ENCODE results near the gene PPFIA3. TPM values are rescaled to one million over a fixed set of nuclear protein-coding genes. Genes with fewer than 3 reads are reported as not detected.
"Not testable (repeated sequence)": the region's sequence is repeated elsewhere in the genome, so short reads cannot be mapped to it uniquely, and the experiment has no call there.

The PPFIA3 gene
- total and polyA plus RNA-seq, 2 experiments from 2014 or later, result 30.4 to 32.5 TPM

GRCh38 chr19:49117677-49118564, 1.4 kb upstream of the PPFIA3 start:
- Histone ChIP-seq H3K27ac (peak overlapping the region; percentile 94), H3K27me3 (peaks cover 15% of the 10 kb centered on the region), H3K9me3 (ENCODE audit: low read depth) (no peaks in the 10 kb centered on the region), H3K4me3 (peak overlapping the region; percentile 66), H3K4me1 (ENCODE audit: low read depth) (peaks cover 20% of the 10 kb centered on the region), H3K36me3 (no peaks in the 10 kb centered on the region)
- DNase-seq (ENCODE audit: low read depth in 1 of 2, low spot score in 1 of 2), result no peak
- TF ChIP-seq, protein P1, sequence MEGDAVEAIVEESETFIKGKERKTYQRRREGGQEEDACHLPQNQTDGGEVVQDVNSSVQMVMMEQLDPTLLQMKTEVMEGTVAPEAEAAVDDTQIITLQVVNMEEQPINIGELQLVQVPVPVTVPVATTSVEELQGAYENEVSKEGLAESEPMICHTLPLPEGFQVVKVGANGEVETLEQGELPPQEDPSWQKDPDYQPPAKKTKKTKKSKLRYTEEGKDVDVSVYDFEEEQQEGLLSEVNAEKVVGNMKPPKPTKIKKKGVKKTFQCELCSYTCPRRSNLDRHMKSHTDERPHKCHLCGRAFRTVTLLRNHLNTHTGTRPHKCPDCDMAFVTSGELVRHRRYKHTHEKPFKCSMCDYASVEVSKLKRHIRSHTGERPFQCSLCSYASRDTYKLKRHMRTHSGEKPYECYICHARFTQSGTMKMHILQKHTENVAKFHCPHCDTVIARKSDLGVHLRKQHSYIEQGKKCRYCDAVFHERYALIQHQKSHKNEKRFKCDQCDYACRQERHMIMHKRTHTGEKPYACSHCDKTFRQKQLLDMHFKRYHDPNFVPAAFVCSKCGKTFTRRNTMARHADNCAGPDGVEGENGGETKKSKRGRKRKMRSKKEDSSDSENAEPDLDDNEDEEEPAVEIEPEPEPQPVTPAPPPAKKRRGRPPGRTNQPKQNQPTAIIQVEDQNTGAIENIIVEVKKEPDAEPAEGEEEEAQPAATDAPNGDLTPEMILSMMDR (IDR thresholded peaks at IDR 0.05; ENCODE audit: low read depth, low read length), result no peak

DNA sequence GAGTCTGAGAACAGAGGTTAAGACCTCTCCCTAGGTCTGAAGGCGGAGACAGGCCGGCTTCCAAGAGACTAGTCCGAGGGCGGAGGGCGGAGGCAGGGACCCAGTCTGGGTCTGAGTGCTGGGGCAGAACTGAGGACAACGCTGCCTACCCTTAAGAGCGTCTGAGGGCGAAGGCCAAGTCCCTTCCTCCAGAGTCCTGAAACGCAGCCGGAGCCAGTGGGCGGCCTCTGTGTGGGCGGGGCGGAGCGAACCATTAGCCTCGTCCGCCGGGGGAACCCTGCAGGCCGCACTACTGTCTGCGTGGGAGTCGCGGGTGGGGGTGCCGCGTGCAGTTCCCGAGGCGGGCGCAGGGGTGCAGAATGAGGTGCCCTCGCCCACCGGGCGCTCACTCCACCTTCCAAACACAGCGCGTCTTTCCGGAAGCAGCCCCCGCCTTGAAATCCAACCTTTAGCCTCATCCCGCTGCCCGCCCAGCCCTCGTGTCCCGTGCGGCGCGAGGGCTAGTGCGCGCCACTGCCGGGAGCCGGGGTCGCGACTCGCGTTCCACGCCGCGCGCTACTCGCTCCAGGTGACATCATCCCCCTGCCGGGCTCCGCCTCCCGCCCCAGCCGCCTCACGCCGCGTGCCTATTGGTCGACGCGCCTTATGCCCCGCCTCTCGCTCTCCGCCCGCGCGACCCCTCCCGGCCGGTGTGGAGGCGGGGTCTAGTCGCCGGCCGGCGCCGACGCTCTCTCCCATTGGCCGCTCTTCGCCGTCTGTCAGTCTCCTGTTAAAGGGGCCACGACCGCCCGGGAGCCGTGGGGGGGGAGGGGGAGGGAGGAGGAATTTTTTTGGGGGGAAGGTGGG, 556 bp upstream of the PPFIA3 start, which contains the start of gene C19orf73:
TSS of gene C19orf73 (minus strand) at position 579 of the 846 bp plus-strand sequence. CDS start at position 458, 121 bp downstream.
- Histone ChIP-seq H3K27me3 (peaks cover 15% of the 10 kb centered on the region), H3K27ac (peak within 1 kb of the TSS; percentile 94), H3K4me1 (ENCODE audit: low read depth) (peaks cover 11% of the 10 kb centered on the region)

DNA sequence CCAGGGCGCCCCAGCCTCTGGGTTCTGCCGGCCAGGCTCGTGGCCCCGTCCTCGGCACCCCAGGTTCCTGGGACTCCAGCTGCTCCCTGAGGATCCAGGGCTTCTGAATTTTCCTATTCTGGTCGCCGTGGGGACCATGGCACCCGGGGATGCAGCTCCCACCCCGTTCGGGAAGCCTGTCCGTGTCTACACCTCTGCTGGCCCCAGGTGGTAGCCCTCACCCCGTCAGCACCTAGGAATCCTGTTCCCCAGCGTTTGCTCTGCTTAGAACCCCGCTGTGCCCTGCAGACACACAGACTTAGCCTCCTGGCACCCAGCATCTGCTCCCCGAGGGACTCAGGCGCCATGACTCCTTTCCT, 960 bp downstream of the PPFIA3 start:
- Histone ChIP-seq H3K4me3 (no peak overlapping the region), H3K36me3 (no peaks in the 10 kb centered on the region), H3K9me3 (ENCODE audit: low read depth) (no peaks in the 10 kb centered on the region), H3K27me3 (peaks cover 15% of the 10 kb centered on the region), H3K4me1 (ENCODE audit: low read depth) (peaks cover 9% of the 10 kb centered on the region), H3K27ac (no peak overlapping the region)
- no peak for DNase-seq (ENCODE audit: low read depth in 1 of 2, low spot score in 1 of 2)
- TF ChIP-seq, protein P1 (IDR thresholded peaks at IDR 0.05; ENCODE audit: low read depth, low read length), result no peak

More for the DNA sequence above, 556 bp upstream of the PPFIA3 start, which contains the start of gene C19orf73:
- Histone ChIP-seq H3K4me3 (peak within 1 kb of the TSS; percentile 66), H3K36me3 (no peaks in the 10 kb centered on the region), H3K9me3 (ENCODE audit: low read depth) (no peaks in the 10 kb centered on the region)
- TF ChIP-seq, protein P1 (IDR thresholded peaks at IDR 0.05; ENCODE audit: low read depth, low read length), result no peak
- peak; percentile 97 for DNase-seq (ENCODE audit: low read depth in 1 of 2, low spot score in 1 of 2)

DNA sequence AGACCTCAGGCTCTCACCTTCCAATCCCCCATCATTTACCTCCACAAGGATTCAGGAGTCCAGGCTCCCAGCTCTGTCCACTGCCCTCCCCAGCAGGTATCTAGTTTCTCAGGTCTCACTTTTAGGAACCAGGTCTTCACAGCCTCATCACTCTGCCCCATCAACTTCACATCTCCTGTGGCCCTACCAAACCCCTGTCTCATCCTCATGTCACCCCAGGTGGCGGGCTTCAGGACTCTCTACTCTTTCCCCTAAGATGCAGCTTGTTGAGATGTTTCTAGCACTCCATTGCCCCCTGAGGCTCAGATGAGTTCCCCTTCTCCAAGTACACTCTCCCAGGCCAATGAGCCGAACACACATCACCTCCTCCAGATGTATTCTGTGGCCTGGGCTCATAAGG, 1.5 kb downstream of the PPFIA3 start:
- Histone ChIP-seq H3K27ac (no peak overlapping the region), H3K9me3 (ENCODE audit: low read depth) (no peaks in the 10 kb centered on the region), H3K27me3 (peaks cover 15% of the 10 kb centered on the region), H3K4me1 (ENCODE audit: low read depth) (peaks cover 7% of the 10 kb centered on the region), H3K36me3 (no peaks in the 10 kb centered on the region), H3K4me3 (no peak overlapping the region)
- no peak for DNase-seq (ENCODE audit: low read depth in 1 of 2, low spot score in 1 of 2)
- TF ChIP-seq, protein P1 (IDR thresholded peaks at IDR 0.05; ENCODE audit: low read depth, low read length), result no peak

GRCh38 chr19:49121841-49122240, 2.5 kb downstream of the PPFIA3 start:
- not testable (repeated sequence) for H3K27ac ChIP-seq, H3K36me3 ChIP-seq

GRCh38 chr19:49123285-49123684, 3.9 kb downstream of the PPFIA3 start:
- H3K4me3 ChIP-seq; H3K9me3 ChIP-seq (ENCODE audit: low read depth); H3K36me3 ChIP-seq; H3K27ac ChIP-seq; H3K4me1 ChIP-seq (ENCODE audit: low read depth); DNase-seq (ENCODE audit: low read depth in 1 of 2, low spot score in 1 of 2): not testable (repeated sequence)
- H3K27me3 ChIP-seq, result peaks cover 15% of the 10 kb centered on the region

More at GRCh38 chr19:49121841-49122240, 2.5 kb downstream of the PPFIA3 start:
- not testable (repeated sequence) for H3K4me3 ChIP-seq; H3K4me1 ChIP-seq (ENCODE audit: low read depth); H3K9me3 ChIP-seq (ENCODE audit: low read depth)
- peak in 1 of 2 donors; percentile 33 for DNase-seq (ENCODE audit: low read depth in 1 of 2, low spot score in 1 of 2)
- peaks cover 15% of the 10 kb centered on the region for H3K27me3 ChIP-seq

All from cardiac muscle cell (in vitro differentiated cells and primary cell).